Mesenchymal stem cell (in vitro differentiated cells and primary cell): ENCODE measurements around the gene NEMP2.

Experiments used
- DNase-seq: peaks from one replicate; pipeline ENCODE4 v3.0.0-alpha.2; 2013
- H2AFZ ChIP-seq: one replicate; pipeline ENCODE4 v1.6.1; 2013; ENCODE audit warnings: low read depth, mild to moderate bottlenecking, control low read depth, inconsistent platforms, low read length, moderate library complexity
- H2AK5ac ChIP-seq: 2 replicates; pipeline ENCODE4 v1.6.1; 2013; ENCODE audit warnings: low read length, moderate library complexity, mild to moderate bottlenecking, inconsistent platforms; ENCODE audit not compliant: severe bottlenecking
- H2BK120ac ChIP-seq: one replicate; pipeline ENCODE4 v1.6.1; 2013; ENCODE audit warnings: low read depth, mild to moderate bottlenecking, inconsistent platforms, low read length, moderate library complexity
- H2BK12ac ChIP-seq, 2 experiments: one replicate each; pipeline ENCODE4 v1.6.1; 2013; ENCODE audit warnings: inconsistent platforms in 2 of 2, low read length in 2 of 2, mild to moderate bottlenecking in 2 of 2, moderate library complexity in 2 of 2, control low read depth in 1 of 2
- H2BK15ac ChIP-seq: one replicate; pipeline ENCODE4 v1.6.1; 2013; ENCODE audit warnings: mild to moderate bottlenecking, low read depth, inconsistent platforms; ENCODE audit not compliant: poor library complexity, severe bottlenecking
- H2BK5ac ChIP-seq: 2 replicates; pipeline ENCODE4 v1.6.1; 2013; ENCODE audit warnings: low read depth, mild to moderate bottlenecking, low read length, control low read depth, inconsistent platforms; ENCODE audit not compliant: poor library complexity, severe bottlenecking
- H3K14ac ChIP-seq, 2 experiments: one replicate each; pipeline ENCODE4 v1.6.1; 2013; ENCODE audit warnings: inconsistent platforms in 2 of 2, low read length in 2 of 2, control low read depth in 1 of 2, mild to moderate bottlenecking in 1 of 2, moderate library complexity in 1 of 2
- H3K18ac ChIP-seq, 2 experiments: one replicate each; pipeline ENCODE4 v1.6.1; 2013; ENCODE audit warnings: inconsistent platforms in 2 of 2, low read length in 2 of 2, control low read depth in 1 of 2, low read depth in 1 of 2, mild to moderate bottlenecking in 1 of 2
- H3K23ac ChIP-seq, 2 experiments: one replicate each; pipeline ENCODE4 v1.6.1; 2013; ENCODE audit warnings: inconsistent platforms in 2 of 2, low read length in 2 of 2, mild to moderate bottlenecking in 2 of 2, moderate library complexity in 2 of 2, control low read depth in 1 of 2
- H3K27ac ChIP-seq: 2 replicates; pipeline ENCODE4 v1.5.1; 2013; ENCODE audit warnings: mild to moderate bottlenecking, moderate library complexity, low read length, control low read depth, inconsistent platforms; ENCODE audit not compliant: poor library complexity, severe bottlenecking
- H3K27me3 ChIP-seq, 2 experiments: 2 replicates each; pipeline versions ENCODE4 v1.6.1 to v1.7.0; 2013; ENCODE audit warnings: low read length in 2 of 2, mild to moderate bottlenecking in 2 of 2, moderate library complexity in 2 of 2, control low read depth in 1 of 2, inconsistent platforms in 1 of 2; ENCODE audit not compliant: control insufficient read depth in 1 of 2, insufficient read depth in 1 of 2
- H3K36me3 ChIP-seq, 2 experiments: 2 replicates each; pipeline versions ENCODE4 v1.6.1 to v1.7.0; 2013; ENCODE audit warnings: low read length in 2 of 2, control low read depth in 1 of 2, inconsistent platforms in 1 of 2, low read depth in 1 of 2, mild to moderate bottlenecking in 1 of 2; ENCODE audit not compliant: insufficient read depth in 2 of 2, control insufficient read depth in 1 of 2
- H3K4ac ChIP-seq, 2 experiments: one replicate each; pipeline ENCODE4 v1.6.1; 2013; ENCODE audit warnings: inconsistent platforms in 2 of 2, low read length in 2 of 2, mild to moderate bottlenecking in 2 of 2, moderate library complexity in 2 of 2, control low read depth in 1 of 2, low read depth in 1 of 2
- H3K4me1 ChIP-seq: 2 replicates; pipeline ENCODE4 v1.6.1; 2013; ENCODE audit warnings: low read depth, low read length, control low read depth; ENCODE audit not compliant: control insufficient read depth, insufficient read depth
- H3K4me2 ChIP-seq: 2 replicates; pipeline ENCODE4 v1.6.1; 2013; ENCODE audit warnings: low read length, mild to moderate bottlenecking, inconsistent platforms; ENCODE audit not compliant: poor library complexity, severe bottlenecking
- H3K4me3 ChIP-seq, 2 experiments: 2 replicates each; pipeline versions ENCODE4 v1.5.1 to v1.7.0; 2013; ENCODE audit warnings: low read length in 2 of 2, mild to moderate bottlenecking in 2 of 2, control low read depth in 1 of 2, low read depth in 1 of 2; ENCODE audit not compliant: insufficient read depth in 1 of 2
- H3K79me1 ChIP-seq: replicated peaks from 2 replicates; pipeline ENCODE4 v1.6.1; 2013; ENCODE audit warnings: mild to moderate bottlenecking, control low read depth, low read length, inconsistent platforms; ENCODE audit not compliant: poor library complexity, severe bottlenecking
- H3K9ac ChIP-seq: 2 replicates; pipeline ENCODE4 v1.7.0; 2013; ENCODE audit warnings: mild to moderate bottlenecking, low read length, moderate library complexity
- H3K9me3 ChIP-seq: 2 replicates; pipeline ENCODE4 v1.7.0; 2013; ENCODE audit warnings: mild to moderate bottlenecking, low read length; ENCODE audit not compliant: control insufficient read depth
- H4K8ac ChIP-seq: one replicate; pipeline ENCODE4 v1.6.1; 2013; ENCODE audit warnings: inconsistent platforms, mild to moderate bottlenecking, low read length, moderate library complexity
- H4K91ac ChIP-seq: one replicate; pipeline ENCODE4 v1.6.1; 2013; ENCODE audit warnings: mild to moderate bottlenecking, low read length, inconsistent platforms
- WGBS: methylation state at CpG from one replicate; pipeline ENCODE4 v1.1.7; 2013; ENCODE audit warnings: mixed read lengths; 5-methylcytosine and 5-hydroxymethylcytosine counted together

NEMP2 gene

GRCh38 chr2:190547886-190548285 lies 13.4 kb upstream of the NEMP2 start:
- Histone ChIP-seq H2BK12ac (no peak overlapping the region), H3K36me3 (no peaks in the 10 kb centered on the region), H3K14ac (no peak overlapping the region), H3K23ac (no peak overlapping the region), H3K9ac (no peak overlapping the region), H3K18ac (no peak overlapping the region), H3K4me3 (no peak overlapping the region), H4K8ac (no peak overlapping the region), H3K4me1 (no peaks in the 10 kb centered on the region), H4K91ac (no peak overlapping the region), H2BK120ac (no peak overlapping the region), H3K27ac (no peak overlapping the region), H3K4me2 (no peak overlapping the region), H2AFZ (no peak overlapping the region), H3K79me1 (peaks cover 4% of the 10 kb centered on the region), H3K9me3 (no peaks in the 10 kb centered on the region), H2BK5ac (no peak overlapping the region), H2AK5ac (no peak overlapping the region), H3K27me3 (no peaks in the 10 kb centered on the region), H3K4ac (no peak overlapping the region), H2BK15ac (no peak overlapping the region)
- DNase-seq: no peak

GRCh38 chr2:190546734-190547133 lies 12.2 kb upstream of the NEMP2 start:
- Histone ChIP-seq H3K4ac (no peak overlapping the region), H3K14ac (no peak overlapping the region), H4K91ac (no peak overlapping the region), H3K9ac (no peak overlapping the region), H4K8ac (no peak overlapping the region), H2AFZ (no peak overlapping the region), H2AK5ac (no peak overlapping the region), H3K18ac (no peak overlapping the region), H2BK120ac (no peak overlapping the region), H2BK15ac (no peak overlapping the region), H3K36me3 (no peaks in the 10 kb centered on the region), H3K9me3 (peaks cover 7% of the 10 kb centered on the region), H3K27ac (no peak overlapping the region), H3K27me3 (no peaks in the 10 kb centered on the region), H3K4me2 (no peak overlapping the region), H3K4me1 (no peaks in the 10 kb centered on the region), H3K4me3 (no peak overlapping the region), H3K79me1 (peaks cover 4% of the 10 kb centered on the region), H3K23ac (no peak overlapping the region), H2BK12ac (no peak overlapping the region), H2BK5ac (no peak overlapping the region)
- DNase-seq: no peak
- 98% methylated on average over 2 of the region's 3 CpGs for WGBS

GRCh38 chr2:190545555-190546385 lies 11.2 kb upstream of the NEMP2 start:
- no peak overlapping the region for H3K14ac ChIP-seq
- H4K8ac ChIP-seq: no peak overlapping the region
- H4K91ac ChIP-seq: no peak overlapping the region
- H2AFZ ChIP-seq: no peak overlapping the region
- H3K4ac ChIP-seq: no peak overlapping the region
- no peaks in the 10 kb centered on the region for H3K4me1 ChIP-seq
- DNase-seq: no peak
- H3K27ac ChIP-seq: no peak overlapping the region
- H2BK5ac ChIP-seq: no peak overlapping the region
- H3K9me3 ChIP-seq: peaks cover 17% of the 10 kb centered on the region
- no peak overlapping the region for H2AK5ac ChIP-seq
- peaks cover 4% of the 10 kb centered on the region for H3K79me1 ChIP-seq
- H3K4me2 ChIP-seq: no peak overlapping the region
- no peak overlapping the region for H2BK15ac ChIP-seq
- H3K9ac ChIP-seq: peak overlapping the region; percentile 86
- peak overlapping the region in 1 of 2 experiments; percentile 70 for H3K4me3 ChIP-seq
- no peak overlapping the region for H2BK12ac ChIP-seq
- no peaks in the 10 kb centered on the region for H3K36me3 ChIP-seq
- H3K23ac ChIP-seq: no peak overlapping the region
- 100% methylated on average over 1 of the region's 5 CpGs for WGBS
- no peaks in the 10 kb centered on the region for H3K27me3 ChIP-seq
- H2BK120ac ChIP-seq: no peak overlapping the region
- H3K18ac ChIP-seq: no peak overlapping the region

GRCh38 chr2:190545093-190545492 lies 10.6 kb upstream of the NEMP2 start:
- Histone ChIP-seq H3K9ac (peak overlapping the region; percentile 86), H3K36me3 (no peaks in the 10 kb centered on the region), H3K79me1 (peaks cover 4% of the 10 kb centered on the region), H2BK120ac (no peak overlapping the region), H3K14ac (no peak overlapping the region), H2AFZ (no peak overlapping the region), H3K4me1 (no peaks in the 10 kb centered on the region), H3K4me3 (peak overlapping the region in 1 of 2 experiments; percentile 70), H3K23ac (no peak overlapping the region), H4K91ac (no peak overlapping the region), H2BK5ac (no peak overlapping the region), H3K4me2 (no peak overlapping the region), H2BK12ac (no peak overlapping the region), H3K9me3 (peaks cover 23% of the 10 kb centered on the region), H3K27ac (no peak overlapping the region), H2AK5ac (no peak overlapping the region), H3K27me3 (no peaks in the 10 kb centered on the region), H2BK15ac (no peak overlapping the region), H4K8ac (no peak overlapping the region), H3K18ac (no peak overlapping the region), H3K4ac (no peak overlapping the region)
- 100% methylated on average over 1 of the region's 3 CpGs for WGBS
- no peak for DNase-seq
